ENCODE results near the gene TAS2R14. TPM values are rescaled to one million over a fixed set of nuclear protein-coding genes. Genes with fewer than 3 reads are reported as not detected.

Gene TAS2R14
- total and polyA plus RNA-seq, 2 donors (not counting 3 experiments of a cell fraction or from before 2014, with no cell fraction given) = 0.91 to 4.2 TPM

GRCh38 chr12:10919809-10920208, 19.3 kb downstream of the TAS2R14 start:
- no peak overlapping the region for H3K4me2 ChIP-seq (ENCODE audit: insufficient read depth, low read length)
- BruUV-seq (replicated peaks) = no TSS peak
- H4K20me1 ChIP-seq (replicated peaks; ENCODE audit: control insufficient read depth, extremely low read depth, insufficient read depth, low read length) = no peaks in the 10 kb centered on the region
- FAIRE-seq (no peak), DNase-seq (ENCODE audit: low read depth, low spot score) (no peak)
- TF ChIP-seq POLR2A (IDR thresholded peaks at IDR 0.05; ENCODE audit: low read depth, low read length) = no peak
- TF ChIP-seq JUN (IDR thresholded peaks at IDR 0.05; ENCODE audit: borderline replicate concordance, insufficient read depth, insufficient read length, low read depth) = no peak
- TF ChIP-seq MYC (IDR thresholded peaks at IDR 0.05; ENCODE audit: low read depth, low read length) = no peak
- TF ChIP-seq EZH2 (IDR thresholded peaks at IDR 0.05; ENCODE audit: borderline replicate concordance, low read depth, low read length, severe bottlenecking) = no peak
- no peak for TF ChIP-seq CTCF (IDR thresholded peaks at IDR 0.05; ENCODE audit: extremely low read depth in 1 of 2, insufficient read depth in 1 of 2, low read depth in 1 of 2, low read length in 2 of 2)
- TF ChIP-seq POLR2AphosphoS5 (IDR thresholded peaks at IDR 0.05; ENCODE audit: insufficient read depth, low read depth, low read length) = no peak
- dilution Hi-C loops (cut with MboI; ENCODE audit: extremely low pct_ligation_motif_present, low sequenced_read_pairs) = no loop called here
- no peaks in the 10 kb centered on the region for H3K27me3 ChIP-seq (ENCODE audit: control insufficient read depth in 2 of 2, insufficient read depth in 2 of 2, low read length in 2 of 2)
- no peaks in the 10 kb centered on the region for H3K9me3 ChIP-seq (replicated peaks; ENCODE audit: control insufficient read depth, insufficient read depth, low read length)
- CTCF ChIA-PET = no interaction called here
- no peaks in the 10 kb centered on the region for H3K9me1 ChIP-seq (replicated peaks; ENCODE audit: control insufficient read depth, extremely low read depth, insufficient read depth, low read length)
- H3K4me3 ChIP-seq (replicated peaks in 1 of 3; ENCODE audit: insufficient read depth in 1 of 3, low read depth in 1 of 3, low read length in 3 of 3) = no peak overlapping the region
- H3K9ac ChIP-seq (replicated peaks; ENCODE audit: extremely low read depth, insufficient read depth, low read length) = no peak overlapping the region
- H3K27ac ChIP-seq (ENCODE audit: insufficient read depth, low read depth, low read length) = no peak overlapping the region
- no peaks in the 10 kb centered on the region for H3K4me1 ChIP-seq (ENCODE audit: control insufficient read depth, extremely low read depth, insufficient read depth, low read length)
- intact Hi-C loops (cut with micrococcal nuclease) = no loop called here
- POLR2A ChIA-PET = no interaction called here
- H3K36me3 ChIP-seq (ENCODE audit: control insufficient read depth in 2 of 2, extremely low read depth in 1 of 2, insufficient read depth in 2 of 2, low read length in 2 of 2) = no peaks in the 10 kb centered on the region
- H2AFZ ChIP-seq (ENCODE audit: low read depth, low read length) = no peak overlapping the region
- H3K79me2 ChIP-seq (ENCODE audit: control insufficient read depth, insufficient read depth, low read length) = no peaks in the 10 kb centered on the region

- H3K4me2 ChIP-seq (ENCODE audit: insufficient read depth, low read length) = no peak overlapping the region
- no TSS peak for BruUV-seq (replicated peaks)
- H4K20me1 ChIP-seq (replicated peaks; ENCODE audit: control insufficient read depth, extremely low read depth, insufficient read depth, low read length) = no peaks in the 10 kb centered on the region
- ChIA-PET POLR2A (no interaction called here), CTCF (interaction anchor here (0.6 kb wide), 1 partner anchor 493 kb away, joined by 4 read pairs; no protein-coding TSS in a partner anchor)
- no peaks in the 10 kb centered on the region for H3K9me3 ChIP-seq (replicated peaks; ENCODE audit: control insufficient read depth, insufficient read depth, low read length)
- no peak for DNase-seq (ENCODE audit: low read depth, low spot score)
- no peaks in the 10 kb centered on the region for H3K27me3 ChIP-seq (ENCODE audit: control insufficient read depth in 2 of 2, insufficient read depth in 2 of 2, low read length in 2 of 2)
- H2AFZ ChIP-seq (ENCODE audit: low read depth, low read length) = no peak overlapping the region
- dilution Hi-C loops (cut with MboI; ENCODE audit: extremely low pct_ligation_motif_present, low sequenced_read_pairs) = no loop called here
- no peak for FAIRE-seq
- H3K4me1 ChIP-seq (ENCODE audit: control insufficient read depth, extremely low read depth, insufficient read depth, low read length) = no peaks in the 10 kb centered on the region
- no peak overlapping the region for H3K4me3 ChIP-seq (replicated peaks in 1 of 3; ENCODE audit: insufficient read depth in 1 of 3, low read depth in 1 of 3, low read length in 3 of 3)
- no peaks in the 10 kb centered on the region for H3K36me3 ChIP-seq (ENCODE audit: control insufficient read depth in 2 of 2, extremely low read depth in 1 of 2, insufficient read depth in 2 of 2, low read length in 2 of 2)
- no peak for TF ChIP-seq JUN (IDR thresholded peaks at IDR 0.05; ENCODE audit: borderline replicate concordance, insufficient read depth, insufficient read length, low read depth)
- no peaks in the 10 kb centered on the region for H3K9me1 ChIP-seq (replicated peaks; ENCODE audit: control insufficient read depth, extremely low read depth, insufficient read depth, low read length)
- H3K27ac ChIP-seq (ENCODE audit: insufficient read depth, low read depth, low read length) = no peak overlapping the region
- H3K79me2 ChIP-seq (ENCODE audit: control insufficient read depth, insufficient read depth, low read length) = no peaks in the 10 kb centered on the region
- intact Hi-C loops (cut with micrococcal nuclease) = no loop called here
- H3K9ac ChIP-seq (replicated peaks; ENCODE audit: extremely low read depth, insufficient read depth, low read length) = no peak overlapping the region
Measured at GRCh38 chr12:10910380-10910779, 28.7 kb downstream of the TAS2R14 start.
